ENCODE results near the gene MAPK8.
A peak's percentile ranks its signal among the peaks of the same experiment; 100 is the strongest.

The MAPK8 gene

DNA sequence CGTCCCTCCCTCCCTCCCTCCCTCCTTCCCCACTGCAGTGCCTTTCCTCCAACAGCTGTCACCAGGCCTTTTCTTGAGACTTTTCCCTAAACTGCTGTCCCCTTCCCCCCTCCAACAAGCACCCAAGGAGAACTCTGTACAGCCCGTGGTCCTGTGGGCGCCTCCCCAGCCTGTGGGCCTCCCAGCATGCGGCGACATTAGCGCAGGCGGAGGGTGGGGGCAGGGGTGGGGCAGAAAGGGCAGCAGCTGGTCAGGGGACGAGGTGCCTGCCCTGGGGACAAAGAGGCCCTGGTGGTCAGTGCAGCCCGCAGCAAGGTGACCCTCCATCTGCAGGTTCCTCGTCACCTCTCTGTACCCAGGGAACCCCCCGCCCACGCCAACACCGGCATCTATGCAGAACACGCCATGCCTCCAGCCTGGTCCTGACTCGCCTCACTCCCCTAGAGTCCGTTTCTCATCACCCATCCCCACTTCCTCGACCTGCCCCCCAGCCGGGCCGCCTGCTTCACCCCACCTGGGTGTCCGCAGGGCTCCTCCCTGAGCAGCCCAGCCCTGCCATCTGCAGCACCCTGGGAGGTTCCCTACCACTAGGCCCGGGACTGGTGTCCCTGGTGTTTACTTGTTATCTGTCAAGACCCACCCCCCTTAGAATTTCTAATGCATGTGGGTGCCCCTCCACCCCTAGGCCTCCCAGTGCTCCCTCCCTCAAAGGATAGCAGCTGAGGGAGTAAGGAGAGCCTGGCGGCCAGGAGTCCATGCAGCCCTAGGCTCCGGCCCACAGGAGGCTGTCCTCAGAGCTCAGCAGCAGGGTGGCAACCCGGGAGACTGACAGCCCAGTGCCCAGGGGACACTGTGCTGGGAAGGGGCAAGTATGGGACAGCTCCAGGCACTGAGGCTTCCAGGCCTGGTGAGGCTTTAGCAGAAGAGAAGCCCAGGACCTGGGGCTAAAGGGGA, 150.6 kb downstream of the MAPK8 start:
- H3K36me3 ChIP-seq: no peaks in the 10 kb centered on the region
- H3K9me3 ChIP-seq (ENCODE audit: severe bottlenecking): no peaks in the 10 kb centered on the region
- H3K4me3 ChIP-seq (ENCODE audit: low read depth, low read length): no peak overlapping the region
- H3K27me3 ChIP-seq (ENCODE audit: insufficient read depth, low read depth, severe bottlenecking): no peaks in the 10 kb centered on the region
- DNase-seq: peak; percentile 15
- H3K27ac ChIP-seq: peak overlapping the region; percentile 39; the same call in 1 of the 2 replicates
- TF ChIP-seq, protein P1, sequence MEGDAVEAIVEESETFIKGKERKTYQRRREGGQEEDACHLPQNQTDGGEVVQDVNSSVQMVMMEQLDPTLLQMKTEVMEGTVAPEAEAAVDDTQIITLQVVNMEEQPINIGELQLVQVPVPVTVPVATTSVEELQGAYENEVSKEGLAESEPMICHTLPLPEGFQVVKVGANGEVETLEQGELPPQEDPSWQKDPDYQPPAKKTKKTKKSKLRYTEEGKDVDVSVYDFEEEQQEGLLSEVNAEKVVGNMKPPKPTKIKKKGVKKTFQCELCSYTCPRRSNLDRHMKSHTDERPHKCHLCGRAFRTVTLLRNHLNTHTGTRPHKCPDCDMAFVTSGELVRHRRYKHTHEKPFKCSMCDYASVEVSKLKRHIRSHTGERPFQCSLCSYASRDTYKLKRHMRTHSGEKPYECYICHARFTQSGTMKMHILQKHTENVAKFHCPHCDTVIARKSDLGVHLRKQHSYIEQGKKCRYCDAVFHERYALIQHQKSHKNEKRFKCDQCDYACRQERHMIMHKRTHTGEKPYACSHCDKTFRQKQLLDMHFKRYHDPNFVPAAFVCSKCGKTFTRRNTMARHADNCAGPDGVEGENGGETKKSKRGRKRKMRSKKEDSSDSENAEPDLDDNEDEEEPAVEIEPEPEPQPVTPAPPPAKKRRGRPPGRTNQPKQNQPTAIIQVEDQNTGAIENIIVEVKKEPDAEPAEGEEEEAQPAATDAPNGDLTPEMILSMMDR (IDR thresholded peaks at IDR 0.05; ENCODE audit: low read depth, low read length): no peak

DNA sequence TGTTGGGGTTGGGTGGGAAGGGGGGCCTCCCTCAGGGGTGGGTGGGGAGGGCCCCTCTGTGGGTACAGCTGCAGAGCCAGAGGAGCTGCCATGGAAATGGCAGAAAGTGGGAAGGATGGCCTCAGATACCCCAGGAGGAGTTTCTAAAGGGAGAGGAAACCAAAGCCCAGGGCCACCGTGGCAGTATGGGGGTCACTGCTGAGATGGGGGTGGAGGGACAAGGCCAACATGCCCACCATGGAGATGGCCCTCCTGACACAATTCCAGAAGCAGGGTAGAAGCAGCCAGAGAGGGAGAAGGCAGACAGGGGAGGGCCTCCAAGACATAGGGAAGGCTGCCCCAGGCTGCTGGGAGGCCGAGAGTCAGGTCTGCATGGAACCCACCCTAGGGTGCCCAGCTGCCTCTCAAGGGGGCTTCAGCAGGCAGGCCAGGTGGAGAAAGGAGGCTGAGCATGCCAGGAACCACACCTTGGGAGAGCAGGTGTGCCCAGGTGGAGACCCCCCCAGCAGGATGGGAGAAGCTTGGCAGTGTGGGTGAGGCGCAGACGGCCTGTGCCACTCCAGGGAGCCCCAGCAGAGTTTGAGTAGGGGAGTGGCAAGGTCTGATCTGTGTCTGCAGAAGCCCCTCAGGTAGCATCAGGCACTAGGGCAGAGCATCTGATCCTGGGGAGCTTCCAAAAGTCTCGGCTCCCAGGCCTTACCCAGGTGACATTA, 151.6 kb downstream of the MAPK8 start:
- Histone ChIP-seq H3K36me3 (no peaks in the 10 kb centered on the region), H3K4me3 (ENCODE audit: low read depth, low read length) (no peak overlapping the region), H3K9me3 (ENCODE audit: severe bottlenecking) (no peaks in the 10 kb centered on the region), H3K27me3 (ENCODE audit: insufficient read depth, low read depth, severe bottlenecking) (no peaks in the 10 kb centered on the region), H3K27ac (no peak overlapping the region)
- TF ChIP-seq, protein P1 (IDR thresholded peaks at IDR 0.05; ENCODE audit: low read depth, low read length): no peak
- DNase-seq: no peak

DNA sequence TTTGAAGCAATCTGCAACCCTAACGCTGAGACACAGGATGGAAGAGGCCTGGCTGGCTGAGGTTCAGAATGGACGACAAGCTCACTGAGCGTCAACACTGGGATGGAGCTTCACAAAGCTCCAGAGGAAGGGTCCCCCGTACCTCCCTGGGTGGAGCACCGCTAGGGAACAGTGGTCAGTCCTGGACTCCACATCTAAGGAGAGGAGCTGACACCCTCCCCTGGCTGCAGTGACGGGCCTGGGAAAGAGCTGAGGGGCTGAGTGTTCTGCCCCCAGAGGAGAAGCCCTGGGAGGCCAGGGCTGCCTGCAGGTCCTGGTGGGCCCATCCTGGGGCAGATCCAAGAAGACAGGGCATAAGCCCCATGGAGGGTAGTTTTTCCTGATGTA, 152.2 kb downstream of the MAPK8 start:
- peak; percentile 6 for DNase-seq
- H3K27me3 ChIP-seq (ENCODE audit: insufficient read depth, low read depth, severe bottlenecking): no peaks in the 10 kb centered on the region
- TF ChIP-seq, protein P1 (IDR thresholded peaks at IDR 0.05; ENCODE audit: low read depth, low read length): no peak
- no peak overlapping the region for H3K27ac ChIP-seq
- H3K9me3 ChIP-seq (ENCODE audit: severe bottlenecking): no peaks in the 10 kb centered on the region
- H3K4me3 ChIP-seq (ENCODE audit: low read depth, low read length): no peak overlapping the region
- H3K36me3 ChIP-seq: no peaks in the 10 kb centered on the region

DNA sequence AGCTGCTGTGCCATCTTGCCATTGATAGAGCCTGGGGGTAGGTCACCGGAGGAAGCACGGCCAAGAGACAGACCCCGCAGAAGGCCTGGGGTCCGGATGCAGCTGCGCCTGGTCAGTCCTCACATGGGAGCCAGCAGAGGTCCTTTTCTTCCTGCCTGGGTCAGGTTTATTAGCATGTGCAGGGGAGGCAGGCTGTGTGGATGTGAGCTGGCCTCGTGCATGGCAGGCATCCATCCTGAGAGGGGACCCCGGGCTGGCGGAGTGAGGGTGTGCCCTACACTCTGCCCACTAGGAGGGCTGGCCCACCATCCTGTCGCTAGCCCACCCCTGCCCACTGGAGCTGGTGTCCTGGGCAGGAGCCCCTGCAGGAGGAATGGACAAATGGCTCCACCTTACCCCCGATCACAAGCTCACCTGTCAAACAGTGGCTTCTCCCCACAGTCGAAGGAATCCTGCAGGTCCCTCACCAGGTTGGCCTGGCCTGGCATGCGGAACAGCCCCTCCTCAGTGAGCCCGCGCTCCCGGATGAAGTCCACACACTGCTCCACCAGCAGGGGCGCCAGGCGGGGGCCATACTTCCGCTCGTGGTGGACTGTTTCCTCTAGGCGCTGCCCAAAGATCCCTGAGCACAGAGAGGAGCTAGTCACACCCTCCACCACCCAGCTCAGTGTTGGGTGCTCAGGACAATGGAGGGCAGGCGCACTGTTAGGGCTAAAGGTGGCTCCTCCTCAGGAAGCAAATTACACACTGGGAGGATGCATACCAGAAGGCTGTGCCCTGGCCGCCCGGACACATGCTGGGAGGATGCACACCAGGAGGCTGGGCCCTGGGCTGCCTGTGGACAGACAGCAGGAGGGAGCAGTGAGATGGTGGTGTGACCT, 153.0 kb downstream of the MAPK8 start:
- H3K27me3 ChIP-seq (ENCODE audit: insufficient read depth, low read depth, severe bottlenecking): no peaks in the 10 kb centered on the region
- H3K9me3 ChIP-seq (ENCODE audit: severe bottlenecking): no peaks in the 10 kb centered on the region
- peak; percentile 9 for DNase-seq
- H3K27ac ChIP-seq: no peak overlapping the region
- TF ChIP-seq, protein P1 (IDR thresholded peaks at IDR 0.05; ENCODE audit: low read depth, low read length): no peak
- H3K4me3 ChIP-seq (ENCODE audit: low read depth, low read length): no peak overlapping the region
- H3K36me3 ChIP-seq: no peaks in the 10 kb centered on the region

DNA sequence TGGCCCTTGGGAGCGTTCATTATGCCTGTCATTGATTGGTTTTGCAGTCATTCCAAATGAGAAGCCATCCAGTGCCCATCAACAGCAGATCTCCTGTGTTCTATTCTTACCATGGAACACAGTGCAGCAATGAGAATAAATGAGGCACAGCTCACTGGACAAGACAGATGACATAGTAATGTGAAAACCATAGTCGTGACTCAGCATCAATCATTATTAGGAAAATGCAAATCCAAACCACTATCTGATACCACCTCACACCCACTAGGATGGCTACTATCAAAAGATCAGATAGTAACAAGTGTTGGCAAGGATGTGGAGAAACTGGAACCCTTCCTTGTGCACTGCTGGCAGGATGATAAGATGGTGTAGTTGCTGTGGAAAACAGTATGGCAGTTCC, 153.7 kb downstream of the MAPK8 start:
- no peak overlapping the region for H3K4me3 ChIP-seq (ENCODE audit: low read depth, low read length)
- H3K27me3 ChIP-seq (ENCODE audit: insufficient read depth, low read depth, severe bottlenecking): no peaks in the 10 kb centered on the region
- no peaks in the 10 kb centered on the region for H3K36me3 ChIP-seq
- DNase-seq: no peak
- no peaks in the 10 kb centered on the region for H3K9me3 ChIP-seq (ENCODE audit: severe bottlenecking)
- TF ChIP-seq, protein P1 (IDR thresholded peaks at IDR 0.05; ENCODE audit: low read depth, low read length): no peak
- H3K27ac ChIP-seq: no peak overlapping the region

Data from WERI-Rb-1 (cell line).